Epithelial cell of esophagus (primary cell): Measurements from ENCODE around the gene DIS3L.
"Not testable (repeated sequence)": the region's sequence is repeated elsewhere in the genome, so short reads cannot be mapped to it uniquely, and the experiment has no call there.

ENCODE experiments used
- DNase-seq: peaks from one replicate; pipeline ENCODE4 v3.0.0; 2010; ENCODE audit warnings: low read depth
- H3K4me3 ChIP-seq: 2 replicates; pipeline ENCODE4 v1.5.1; 2011; ENCODE audit warnings: mild to moderate bottlenecking, low read length, control low read depth
- TF ChIP-seq, protein P1 (sequence below): IDR thresholded peaks from 2 replicates; pipeline ENCODE4 v1.5.1; 2011; ENCODE audit warnings: low read depth, mild to moderate bottlenecking, low read length, control low read depth, inconsistent platforms; ENCODE audit not compliant: insufficient read depth; ENCODE audit errors: missing control alignments

The DIS3L gene

GRCh38 chr15:66356077-66356358, 62.6 kb downstream of the DIS3L start:
- no peak for DNase-seq
- peak overlapping the region; percentile 92 for H3K4me3 ChIP-seq
- TF ChIP-seq, protein P1, sequence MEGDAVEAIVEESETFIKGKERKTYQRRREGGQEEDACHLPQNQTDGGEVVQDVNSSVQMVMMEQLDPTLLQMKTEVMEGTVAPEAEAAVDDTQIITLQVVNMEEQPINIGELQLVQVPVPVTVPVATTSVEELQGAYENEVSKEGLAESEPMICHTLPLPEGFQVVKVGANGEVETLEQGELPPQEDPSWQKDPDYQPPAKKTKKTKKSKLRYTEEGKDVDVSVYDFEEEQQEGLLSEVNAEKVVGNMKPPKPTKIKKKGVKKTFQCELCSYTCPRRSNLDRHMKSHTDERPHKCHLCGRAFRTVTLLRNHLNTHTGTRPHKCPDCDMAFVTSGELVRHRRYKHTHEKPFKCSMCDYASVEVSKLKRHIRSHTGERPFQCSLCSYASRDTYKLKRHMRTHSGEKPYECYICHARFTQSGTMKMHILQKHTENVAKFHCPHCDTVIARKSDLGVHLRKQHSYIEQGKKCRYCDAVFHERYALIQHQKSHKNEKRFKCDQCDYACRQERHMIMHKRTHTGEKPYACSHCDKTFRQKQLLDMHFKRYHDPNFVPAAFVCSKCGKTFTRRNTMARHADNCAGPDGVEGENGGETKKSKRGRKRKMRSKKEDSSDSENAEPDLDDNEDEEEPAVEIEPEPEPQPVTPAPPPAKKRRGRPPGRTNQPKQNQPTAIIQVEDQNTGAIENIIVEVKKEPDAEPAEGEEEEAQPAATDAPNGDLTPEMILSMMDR, result no peak

DNA sequence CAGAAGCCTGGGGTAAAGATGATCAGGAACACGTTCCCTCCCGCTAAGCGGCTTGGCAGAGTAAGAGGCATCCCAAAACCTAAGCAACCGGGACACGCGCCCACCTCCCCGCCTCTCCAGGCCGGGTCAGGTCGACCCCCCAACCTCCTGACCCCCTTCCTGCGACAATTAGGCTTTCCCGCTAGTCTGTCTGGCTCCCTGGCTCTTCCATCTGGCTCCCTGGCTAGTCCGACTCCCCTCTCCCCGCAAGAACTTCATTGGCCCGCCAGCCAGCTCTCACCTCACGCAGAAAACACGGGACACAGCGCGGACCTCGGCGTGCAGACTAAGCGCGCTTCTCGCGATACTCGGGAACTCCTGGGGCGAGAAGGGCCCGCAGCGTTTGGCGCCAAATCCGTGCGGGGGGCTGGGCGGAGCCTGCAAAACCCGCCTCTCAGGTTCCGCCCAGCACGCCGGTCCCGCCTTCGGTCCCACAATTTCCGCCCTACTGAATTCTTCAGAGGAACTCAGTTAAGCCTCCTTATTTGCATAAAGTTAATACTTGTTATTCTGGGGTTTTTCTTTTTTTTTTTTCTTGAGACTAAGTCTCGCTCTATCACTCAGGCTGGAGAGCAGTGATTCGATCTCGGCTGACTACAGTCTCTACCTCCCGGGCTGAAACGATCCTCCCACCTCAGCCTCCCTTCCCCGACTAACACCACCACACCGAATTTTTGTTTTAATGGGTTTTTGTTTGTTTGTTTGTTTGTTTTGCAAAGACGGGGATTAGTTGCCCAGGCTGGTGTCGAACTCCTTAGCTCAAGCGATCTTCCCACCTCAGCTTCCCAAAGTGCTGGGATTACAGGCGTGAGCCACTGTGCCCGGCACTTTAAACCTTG, 63.2 kb downstream of the DIS3L start, which contains the start of gene TIPIN:
TIPIN (minus strand) TSS at position 327 of the 878 bp plus-strand sequence. CDS start 3,738 bp downstream, outside the sequence.
- H3K4me3 ChIP-seq, result peak within 1 kb of the TSS; percentile 92
- peak; percentile 96 for DNase-seq

DNA sequence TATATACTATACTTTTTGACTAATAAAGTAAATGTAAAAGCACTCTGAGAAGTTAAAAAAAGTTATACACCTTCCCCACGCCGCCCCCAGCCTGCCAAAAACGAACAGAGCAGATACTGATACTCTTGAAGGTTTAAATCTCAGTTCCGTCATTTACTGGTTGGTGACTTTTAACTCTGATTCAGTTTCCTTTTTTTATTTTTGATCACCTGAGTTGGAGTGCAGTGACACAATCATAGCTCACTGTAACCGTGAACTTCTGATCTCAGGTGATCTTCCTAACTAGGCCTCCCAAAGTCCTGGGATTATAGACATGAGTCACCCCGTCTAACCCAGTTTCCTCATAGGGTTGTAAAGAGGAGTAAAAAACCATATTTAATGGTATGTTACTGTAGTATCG, 66.4 kb downstream of the DIS3L start:
- H3K4me3 ChIP-seq, result no peak overlapping the region
- peak; percentile 93 for DNase-seq
- TF ChIP-seq, protein P1, result no peak

More for the DNA sequence above, 63.2 kb downstream of the DIS3L start, which contains the start of gene TIPIN:
- TF ChIP-seq, protein P1, result no peak

GRCh38 chr15:66361745-66362460, 68.5 kb downstream of the DIS3L start:
- DNase-seq, H3K4me3 ChIP-seq: not testable (repeated sequence)

DNA sequence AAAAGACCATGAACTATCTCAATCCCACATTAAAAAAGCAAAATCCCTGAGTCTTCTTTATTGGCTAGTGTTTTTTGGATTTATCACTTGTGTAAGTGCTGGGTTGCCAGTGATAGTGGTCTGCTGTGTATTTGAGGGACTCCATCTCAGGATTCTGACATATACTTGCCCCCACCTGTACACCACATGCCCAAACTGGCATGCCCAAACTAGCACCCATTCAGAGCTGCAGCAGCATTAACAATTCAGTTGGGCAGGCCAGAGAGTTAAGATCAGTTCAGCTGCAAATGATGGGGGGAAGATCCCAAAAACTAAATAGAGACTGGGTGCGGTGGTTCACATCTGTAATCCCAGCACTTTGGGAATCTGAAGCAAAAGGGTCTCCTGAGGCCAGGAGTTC, 69.4 kb downstream of the DIS3L start:
- TF ChIP-seq, protein P1, result no peak
- no peak overlapping the region for H3K4me3 ChIP-seq
- peak; percentile 54 for DNase-seq

- peak; percentile 36 for DNase-seq
- no peak overlapping the region for H3K4me3 ChIP-seq
- TF ChIP-seq, protein P1, result no peak
Measured at GRCh38 chr15:66364944-66365528, 71.7 kb downstream of the DIS3L start.

DNA sequence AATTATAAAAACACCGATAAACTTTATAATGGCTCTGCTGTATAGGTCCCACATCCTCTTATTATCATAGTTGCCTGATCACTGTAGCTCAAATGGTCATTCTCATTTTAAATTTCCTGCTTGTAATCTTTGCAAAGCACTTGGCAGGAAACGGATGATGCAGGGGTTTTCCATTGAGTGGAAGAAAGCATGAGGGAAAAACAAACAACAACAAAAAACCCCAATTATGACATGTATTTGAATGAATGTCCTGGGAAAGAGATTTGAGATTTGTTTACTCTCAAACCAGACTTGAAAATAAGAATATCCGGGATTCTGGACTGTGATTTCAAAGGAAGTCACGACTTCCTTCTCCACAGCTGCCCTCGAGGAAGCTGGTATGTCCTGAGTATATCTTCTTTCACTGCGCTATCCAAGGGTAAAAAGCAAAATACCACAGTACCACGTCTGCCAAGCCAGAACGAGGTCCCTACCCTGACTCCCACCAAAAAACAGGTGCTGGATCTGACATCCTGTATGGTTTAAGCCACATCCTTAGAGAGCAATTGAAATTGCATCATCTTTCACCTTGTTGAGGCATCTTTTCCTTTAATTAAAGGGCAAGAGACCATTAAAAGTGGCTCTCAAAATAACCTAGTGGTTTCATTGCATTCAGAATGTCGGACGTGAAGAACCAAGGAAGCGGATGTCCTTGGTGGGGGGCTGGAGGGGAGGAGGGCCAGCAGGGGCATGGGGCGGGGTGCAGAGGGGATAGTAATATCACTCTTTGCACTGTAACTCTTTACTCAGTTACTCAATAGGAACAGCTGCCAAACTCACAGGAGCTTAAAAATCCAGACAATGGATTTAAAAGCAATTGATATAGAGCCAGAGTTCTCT, 76.6 kb downstream of the DIS3L start:
- peak; percentile 35 for DNase-seq
- peak overlapping the region; percentile 41 for H3K4me3 ChIP-seq
- TF ChIP-seq, protein P1, result no peak
